ENCODE results near the gene SLC9A7. TPM values are rescaled to one million over a fixed set of nuclear protein-coding genes. Genes with fewer than 3 reads are reported as not detected.
A peak's percentile ranks its signal among the peaks of the same experiment; 100 is the strongest.

The SLC9A7 gene
- total and polyA plus RNA-seq, 2 donors (not counting 1 experiment from before 2014, with no cell fraction given): 13.9 to 47.7 TPM

GRCh38 chrX:46703980-46704379 lies 54.9 kb downstream of the SLC9A7 start:
- H3K9me3 ChIP-seq (ENCODE audit: control insufficient read depth, insufficient read depth, low read depth, low read length): no peaks in the 10 kb centered on the region
- no peaks in the 10 kb centered on the region for H3K4me1 ChIP-seq (ENCODE audit: control insufficient read depth, extremely low read depth, insufficient read depth, low read length)
- no peak overlapping the region for H3K9ac ChIP-seq (ENCODE audit: insufficient read depth, low read length)
- H2AFZ ChIP-seq (ENCODE audit: low read length): no peak overlapping the region
- TF ChIP-seq CTCF (conservative IDR thresholded peaks at IDR 0.05 in 1 of 2, IDR thresholded peaks at IDR 0.05 in 1 of 2; ENCODE audit: low read depth in 1 of 2, low read length in 2 of 2) (no peak), EZH2 (IDR thresholded peaks at IDR 0.05; ENCODE audit: low read length, missing control alignments) (no peak)
- H3K36me3 ChIP-seq (ENCODE audit: control insufficient read depth, insufficient read depth, low read length): no peaks in the 10 kb centered on the region
- no peak overlapping the region for H3K27ac ChIP-seq (ENCODE audit: insufficient read depth, low read length)
- no peak overlapping the region for H3K4me2 ChIP-seq (ENCODE audit: extremely low read depth, insufficient read depth, low read length)
- H3K4me3 ChIP-seq (replicated peaks in 1 of 4; ENCODE audit: control extremely low read depth in 1 of 4, insufficient read depth in 1 of 4, low read depth in 3 of 4, low read length in 4 of 4): no peak overlapping the region
- no peaks in the 10 kb centered on the region for H4K20me1 ChIP-seq (ENCODE audit: control insufficient read depth, extremely low read depth, insufficient read depth, low read length)
- DNase-seq (ENCODE audit: low read depth in 2 of 2): peak in 1 of 2 donors; percentile 43
- H3K79me2 ChIP-seq (ENCODE audit: control insufficient read depth, insufficient read depth, low read length): peaks cover 1% of the 10 kb centered on the region
- no peaks in the 10 kb centered on the region for H3K27me3 ChIP-seq (ENCODE audit: control insufficient read depth, insufficient read depth, low read length)

GRCh38 chrX:46698691-46699090 lies 60.2 kb downstream of the SLC9A7 start:
- DNase-seq (ENCODE audit: low read depth in 2 of 2): peak in 1 of 2 donors; percentile 62
- no peaks in the 10 kb centered on the region for H3K36me3 ChIP-seq (ENCODE audit: control insufficient read depth, insufficient read depth, low read length)

GRCh38 chrX:46695491-46695890 lies 63.4 kb downstream of the SLC9A7 start:
- Histone ChIP-seq H3K79me2 (ENCODE audit: control insufficient read depth, insufficient read depth, low read length) (no peaks in the 10 kb centered on the region), H3K27ac (ENCODE audit: insufficient read depth, low read length) (no peak overlapping the region), H2AFZ (ENCODE audit: low read length) (no peak overlapping the region), H3K36me3 (ENCODE audit: control insufficient read depth, insufficient read depth, low read length) (no peaks in the 10 kb centered on the region), H3K9ac (ENCODE audit: insufficient read depth, low read length) (no peak overlapping the region), H3K27me3 (ENCODE audit: control insufficient read depth, insufficient read depth, low read length) (no peaks in the 10 kb centered on the region), H3K4me3 (replicated peaks in 1 of 4; ENCODE audit: control extremely low read depth in 1 of 4, insufficient read depth in 1 of 4, low read depth in 3 of 4, low read length in 4 of 4) (no peak overlapping the region), H3K4me1 (ENCODE audit: control insufficient read depth, extremely low read depth, insufficient read depth, low read length) (no peaks in the 10 kb centered on the region), H3K4me2 (ENCODE audit: extremely low read depth, insufficient read depth, low read length) (no peak overlapping the region), H4K20me1 (ENCODE audit: control insufficient read depth, extremely low read depth, insufficient read depth, low read length) (no peaks in the 10 kb centered on the region), H3K9me3 (ENCODE audit: control insufficient read depth, insufficient read depth, low read depth, low read length) (no peaks in the 10 kb centered on the region)
- no peak for DNase-seq (ENCODE audit: low read depth in 2 of 2)
- TF ChIP-seq CTCF (conservative IDR thresholded peaks at IDR 0.05 in 1 of 2, IDR thresholded peaks at IDR 0.05 in 1 of 2; ENCODE audit: low read depth in 1 of 2, low read length in 2 of 2) (no peak), EZH2 (IDR thresholded peaks at IDR 0.05; ENCODE audit: low read length, missing control alignments) (no peak)

More at GRCh38 chrX:46698691-46699090, 60.2 kb downstream of the SLC9A7 start:
- no peak overlapping the region for H2AFZ ChIP-seq (ENCODE audit: low read length)
- H3K4me3 ChIP-seq (replicated peaks in 1 of 4; ENCODE audit: control extremely low read depth in 1 of 4, insufficient read depth in 1 of 4, low read depth in 3 of 4, low read length in 4 of 4): no peak overlapping the region
- TF ChIP-seq EZH2 (IDR thresholded peaks at IDR 0.05; ENCODE audit: low read length, missing control alignments): no peak
- H3K4me1 ChIP-seq (ENCODE audit: control insufficient read depth, extremely low read depth, insufficient read depth, low read length): no peaks in the 10 kb centered on the region
- no peaks in the 10 kb centered on the region for H3K9me3 ChIP-seq (ENCODE audit: control insufficient read depth, insufficient read depth, low read depth, low read length)
- no peaks in the 10 kb centered on the region for H4K20me1 ChIP-seq (ENCODE audit: control insufficient read depth, extremely low read depth, insufficient read depth, low read length)
- H3K27me3 ChIP-seq (ENCODE audit: control insufficient read depth, insufficient read depth, low read length): no peaks in the 10 kb centered on the region
- no peak overlapping the region for H3K27ac ChIP-seq (ENCODE audit: insufficient read depth, low read length)
- no peak overlapping the region for H3K4me2 ChIP-seq (ENCODE audit: extremely low read depth, insufficient read depth, low read length)
- H3K9ac ChIP-seq (ENCODE audit: insufficient read depth, low read length): no peak overlapping the region
- no peaks in the 10 kb centered on the region for H3K79me2 ChIP-seq (ENCODE audit: control insufficient read depth, insufficient read depth, low read length)
